WTC11 (cell line): ENCODE data around the gene CYRIA. TPM values are rescaled to one million over a fixed set of nuclear protein-coding genes. Genes with fewer than 3 reads are reported as not detected.

Source experiments
- ATAC-seq: fragments of 200-7000 bp; cut with Tn5 transposase; 2 replicates; pipeline ENCODE4 v1.10.0; 2021; ENCODE audit warnings: mild to moderate bottlenecking, moderate library complexity
- CTCF ChIA-PET: fragments of 300-600 bp; sonication (Branson Sonifier 250); formaldehyde crosslinking; loops from one replicate; lab custom pipeline; 2021; ENCODE audit warnings: antibody characterized with exemption; lab: Charles Lee
- POLR2A ChIA-PET: fragments of 350-600 bp; sonication (Branson Sonifier 250); formaldehyde crosslinking; loops from one replicate; lab custom pipeline; 2021; ENCODE audit warnings: antibody characterized with exemption; lab: Charles Lee
- DNase-seq: peaks from one replicate; pipeline ENCODE4 v3.0.0; 2021; ENCODE audit warnings: low spot score
- H3K27ac Mint-ChIP-seq: 2 replicates; pipeline ENCODE4 v1.8.0; 2021; ENCODE audit warnings: mixed read lengths
- H3K27me3 Mint-ChIP-seq: 2 replicates; pipeline ENCODE4 v1.8.0; 2021; ENCODE audit warnings: low read depth, mild to moderate bottlenecking, moderate library complexity, mixed read lengths
- H3K36me3 Mint-ChIP-seq: 2 replicates; pipeline ENCODE4 v1.8.0; 2021; ENCODE audit warnings: mixed read lengths
- H3K4me1 Mint-ChIP-seq: 2 replicates; pipeline ENCODE4 v1.8.0; 2022; ENCODE audit warnings: mixed read lengths
- H3K4me3 Mint-ChIP-seq: 2 replicates; pipeline ENCODE4 v1.8.0; 2021; ENCODE audit warnings: mild to moderate bottlenecking, moderate library complexity, mixed read lengths
- H3K9me3 Mint-ChIP-seq: 2 replicates; pipeline ENCODE4 v1.8.0; 2021; ENCODE audit warnings: mixed read lengths
- AFF4 ChIP-seq: sonication (generic); formaldehyde crosslinking; IDR thresholded peaks from 2 replicates; pipeline ENCODE4 v1.8.1; 2023; ENCODE audit warnings: mild to moderate bottlenecking, missing genetic modification reagents, borderline replicate concordance
- AR ChIP-seq: fragments of 250-450 bp; sonication (Bioruptor Pico); IDR thresholded peaks from 2 replicates; pipeline ENCODE4 v1.9.0; 2021; ENCODE audit warnings: mild to moderate bottlenecking
- ARID4B ChIP-seq: sonication (generic); formaldehyde crosslinking; IDR thresholded peaks from 2 replicates; pipeline ENCODE4 v1.8.0; 2023; ENCODE audit warnings: missing genetic modification reagents, mild to moderate bottlenecking, borderline replicate concordance
- CREM ChIP-seq: sonication (generic); formaldehyde crosslinking; IDR thresholded peaks from 2 replicates; pipeline ENCODE4 v1.8.1; 2022; ENCODE audit warnings: mild to moderate bottlenecking, missing genetic modification reagents, moderate library complexity
- ELF4 ChIP-seq: sonication (generic); formaldehyde crosslinking; IDR thresholded peaks from 2 replicates; pipeline ENCODE4 v1.8.1; 2022; ENCODE audit warnings: low read depth, mild to moderate bottlenecking, moderate library complexity, missing genetic modification reagents
- ETV6 ChIP-seq: sonication (generic); formaldehyde crosslinking; IDR thresholded peaks from 2 replicates; pipeline ENCODE4 v1.8.1; 2022; ENCODE audit warnings: mild to moderate bottlenecking, missing genetic modification reagents
- FOXP4 ChIP-seq: sonication (generic); formaldehyde crosslinking; IDR thresholded peaks from 2 replicates; pipeline ENCODE4 v1.8.0; 2022; ENCODE audit warnings: mild to moderate bottlenecking, missing genetic modification reagents
- HMGA2 ChIP-seq: fragments of 250-450 bp; sonication (Bioruptor Pico); IDR thresholded peaks from 2 replicates; pipeline ENCODE4 v1.4.0; 2021; ENCODE audit warnings: mild to moderate bottlenecking, moderate library complexity
- HMGXB4 ChIP-seq: sonication (generic); formaldehyde crosslinking; IDR thresholded peaks from 2 replicates; pipeline ENCODE4 v1.8.1; 2023; ENCODE audit warnings: mild to moderate bottlenecking, moderate library complexity, missing genetic modification reagents
- MAX ChIP-seq: sonication (generic); formaldehyde crosslinking; IDR thresholded peaks from 2 replicates; pipeline ENCODE4 v1.8.0; 2022; ENCODE audit warnings: mild to moderate bottlenecking, missing genetic modification reagents
- PRRX2 ChIP-seq: fragments of 250-450 bp; sonication (Bioruptor Pico); IDR thresholded peaks from 2 replicates; pipeline ENCODE4 v1.8.0; 2021; ENCODE audit warnings: mild to moderate bottlenecking
- RELA ChIP-seq: sonication (generic); formaldehyde crosslinking; IDR thresholded peaks from 2 replicates; pipeline ENCODE4 v1.8.1; 2022; ENCODE audit warnings: missing genetic modification reagents, mild to moderate bottlenecking, borderline replicate concordance
- RORB ChIP-seq: fragments of 250-450 bp; sonication (Bioruptor Pico); IDR thresholded peaks from 2 replicates; pipeline ENCODE4 v1.9.0; 2021; ENCODE audit warnings: mild to moderate bottlenecking
- TEAD1 ChIP-seq: sonication (generic); formaldehyde crosslinking; IDR thresholded peaks from 2 replicates; pipeline ENCODE4 v1.8.0; 2022; ENCODE audit warnings: mild to moderate bottlenecking, missing genetic modification reagents
- TP53 ChIP-seq: sonication (generic); formaldehyde crosslinking; IDR thresholded peaks from 2 replicates; pipeline ENCODE4 v1.8.1; 2023; ENCODE audit warnings: mild to moderate bottlenecking, missing genetic modification reagents
- USF1 ChIP-seq: sonication (generic); formaldehyde crosslinking; IDR thresholded peaks from 2 replicates; pipeline ENCODE4 v1.8.0; 2022; ENCODE audit warnings: mild to moderate bottlenecking, missing genetic modification reagents
- USF2 ChIP-seq: sonication (generic); formaldehyde crosslinking; IDR thresholded peaks from 2 replicates; pipeline ENCODE4 v1.8.1; 2023; ENCODE audit warnings: mild to moderate bottlenecking, missing genetic modification reagents, moderate library complexity
- total RNA-seq: library from RNA; stranded (reverse); gene quantifications from 3 replicates; pipeline ENCODE4 v1.2.3, GENCODE V29; 2021

The CYRIA gene
- total RNA-seq, 1 experiment from 2014 or later = 8.3 TPM

GRCh38 chr2:16655905-16656642 is 9.6 kb downstream of the CYRIA start (continued):
- TF ChIP-seq MAX (CRISPR knock-in tag) (no peak), ELF4 (CRISPR knock-in tag) (no peak)

- no peak overlapping the region for H3K27ac Mint-ChIP-seq
- H3K27me3 Mint-ChIP-seq = no peaks in the 10 kb centered on the region
- peaks cover 52% of the 10 kb centered on the region for H3K4me1 Mint-ChIP-seq
- H3K9me3 Mint-ChIP-seq = no peaks in the 10 kb centered on the region
- H3K36me3 Mint-ChIP-seq = no peaks in the 10 kb centered on the region
- ATAC-seq (no peak), DNase-seq (no peak)
- ChIA-PET POLR2A (no interaction called here), CTCF (interaction anchor here (2.0 kb wide), 1 partner anchor 102 kb away, joined by 6 read pairs; no protein-coding TSS in a partner anchor)
- no peak overlapping the region for H3K4me3 Mint-ChIP-seq
- TF ChIP-seq HMGA2 (no peak), TP53 (no peak), AR (CRISPR knock-in tag) (no peak), ARID4B (CRISPR knock-in tag) (no peak), HMGXB4 (CRISPR knock-in tag) (no peak), FOXP4 (CRISPR knock-in tag) (no peak), USF2 (CRISPR knock-in tag) (no peak), USF1 (CRISPR knock-in tag) (no peak), CREM (CRISPR knock-in tag) (no peak), TEAD1 (no peak), RORB (CRISPR knock-in tag) (no peak), RELA (CRISPR knock-in tag) (no peak), PRRX2 (CRISPR knock-in tag) (no peak), ETV6 (CRISPR knock-in tag) (no peak), AFF4 (no peak)
Observed at GRCh38 chr2:16655445-16655837, 10.2 kb downstream of the CYRIA start.
